GM13977 (cell line): ENCODE results near the gene AP4E1.
"Not testable (repeated sequence)": the region's sequence is repeated elsewhere in the genome, so short reads cannot be mapped to it uniquely, and the experiment has no call there.

Experiments used
- DNase-seq: peaks from one replicate; pipeline ENCODE4 v3.0.0; 2012; ENCODE audit warnings: low spot score
- in situ Hi-C: fragments of 300-500 bp; cut with MboI; formaldehyde crosslinking; loops from one replicate; pipeline ENCODE4 v1.12.0; 2022; ENCODE audit warnings: low sequenced_read_pairs, low pct_unique_long_range_greater_than_20kb, mixed read lengths, inconsistent platforms; ENCODE audit not compliant: unreplicated experiment
- TF ChIP-seq, protein P1 (sequence below): IDR thresholded peaks from 2 replicates; pipeline ENCODE4 v1.5.1; 2012; ENCODE audit warnings: mild to moderate bottlenecking, control low read depth; ENCODE audit not compliant: insufficient read depth; ENCODE audit errors: extremely low read depth, missing control alignments

Gene AP4E1

DNA sequence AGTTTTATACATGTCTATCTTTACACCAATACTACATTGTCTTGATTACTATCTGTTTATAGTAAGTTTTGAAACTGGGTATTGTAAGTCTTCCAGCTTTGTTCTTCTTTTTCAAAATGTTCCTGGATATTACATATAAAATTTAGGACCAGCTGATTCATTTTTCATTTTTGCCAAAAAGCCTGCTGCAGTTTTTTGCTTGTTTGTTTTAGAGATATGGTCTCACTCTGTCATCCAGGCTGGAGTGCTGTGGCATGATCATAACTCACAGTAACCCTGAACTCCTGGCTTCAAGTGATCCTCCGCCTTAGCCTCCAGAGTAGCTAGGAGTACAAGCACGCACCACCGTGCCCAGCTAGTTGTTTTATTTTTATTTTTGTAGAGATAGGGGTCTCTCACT lies 20.4 kb upstream of the AP4E1 start:
- TF ChIP-seq, protein P1, sequence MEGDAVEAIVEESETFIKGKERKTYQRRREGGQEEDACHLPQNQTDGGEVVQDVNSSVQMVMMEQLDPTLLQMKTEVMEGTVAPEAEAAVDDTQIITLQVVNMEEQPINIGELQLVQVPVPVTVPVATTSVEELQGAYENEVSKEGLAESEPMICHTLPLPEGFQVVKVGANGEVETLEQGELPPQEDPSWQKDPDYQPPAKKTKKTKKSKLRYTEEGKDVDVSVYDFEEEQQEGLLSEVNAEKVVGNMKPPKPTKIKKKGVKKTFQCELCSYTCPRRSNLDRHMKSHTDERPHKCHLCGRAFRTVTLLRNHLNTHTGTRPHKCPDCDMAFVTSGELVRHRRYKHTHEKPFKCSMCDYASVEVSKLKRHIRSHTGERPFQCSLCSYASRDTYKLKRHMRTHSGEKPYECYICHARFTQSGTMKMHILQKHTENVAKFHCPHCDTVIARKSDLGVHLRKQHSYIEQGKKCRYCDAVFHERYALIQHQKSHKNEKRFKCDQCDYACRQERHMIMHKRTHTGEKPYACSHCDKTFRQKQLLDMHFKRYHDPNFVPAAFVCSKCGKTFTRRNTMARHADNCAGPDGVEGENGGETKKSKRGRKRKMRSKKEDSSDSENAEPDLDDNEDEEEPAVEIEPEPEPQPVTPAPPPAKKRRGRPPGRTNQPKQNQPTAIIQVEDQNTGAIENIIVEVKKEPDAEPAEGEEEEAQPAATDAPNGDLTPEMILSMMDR, result no peak
- no peak for DNase-seq
- in situ Hi-C loops, result no loop called here

DNA sequence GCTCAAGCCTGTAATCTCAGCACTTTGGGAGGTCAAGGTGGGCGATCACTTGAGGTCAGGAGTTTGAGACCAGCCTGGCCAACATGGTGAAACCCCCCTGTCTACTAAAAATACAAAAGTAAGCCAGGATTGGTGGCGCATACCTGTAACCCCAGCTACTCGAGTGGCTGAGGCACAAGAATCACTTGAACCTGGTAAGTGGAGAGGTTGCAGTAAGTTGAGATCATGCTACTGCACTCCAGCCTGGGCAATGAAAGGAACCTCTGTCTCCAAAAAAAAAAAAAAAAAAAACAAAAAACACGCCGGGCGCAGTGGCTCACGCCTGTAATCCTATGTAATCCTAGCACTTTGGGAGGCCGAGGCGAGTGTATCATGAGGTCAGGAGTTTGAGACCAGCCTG lies 18.9 kb upstream of the AP4E1 start:
- no peak for DNase-seq
- in situ Hi-C loops, result no loop called here
- TF ChIP-seq, protein P1, result no peak

DNA sequence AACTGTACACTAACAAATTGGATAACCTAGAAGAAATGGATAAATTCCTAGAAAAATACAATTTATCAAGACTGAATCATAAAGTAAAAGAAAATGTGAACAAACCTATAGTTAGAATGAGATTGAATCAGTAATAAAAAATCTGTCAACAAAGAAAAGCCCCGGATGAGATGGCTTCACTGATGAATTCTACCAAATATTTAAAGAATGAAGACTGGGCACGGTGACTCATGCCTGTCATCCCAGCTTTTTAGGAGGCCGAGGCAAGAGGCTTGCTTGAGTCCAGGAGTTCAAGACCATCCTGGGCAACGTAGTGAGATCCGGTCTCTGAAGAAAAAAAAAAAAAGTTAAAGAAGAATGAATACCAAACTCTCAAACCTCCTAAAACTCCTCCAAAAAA lies 17.7 kb upstream of the AP4E1 start:
- in situ Hi-C loops, result no loop called here
- no peak for DNase-seq

DNA sequence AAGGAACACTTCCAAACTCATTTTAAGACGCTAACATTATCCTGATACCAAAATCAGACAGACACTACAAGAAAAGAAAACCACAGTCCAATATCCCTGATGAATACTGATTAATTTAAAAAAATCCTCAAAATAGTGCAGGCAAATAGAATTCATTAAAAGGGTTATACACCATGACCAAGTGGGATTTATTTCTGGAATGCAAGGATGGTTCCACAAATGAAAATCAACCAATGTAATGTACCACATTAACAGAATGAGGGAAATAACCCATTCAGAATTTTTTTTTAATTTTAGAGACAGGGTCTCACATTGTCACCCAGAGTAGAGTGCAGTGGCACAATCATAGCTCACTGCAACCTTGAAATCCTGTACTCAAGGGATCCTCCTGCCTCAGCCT lies 17.3 kb upstream of the AP4E1 start:
- TF ChIP-seq, protein P1, result no peak
- no peak for DNase-seq
- in situ Hi-C loops, result no loop called here

More for the DNA sequence above, 17.7 kb upstream of the AP4E1 start:
- TF ChIP-seq, protein P1, result no peak

DNA sequence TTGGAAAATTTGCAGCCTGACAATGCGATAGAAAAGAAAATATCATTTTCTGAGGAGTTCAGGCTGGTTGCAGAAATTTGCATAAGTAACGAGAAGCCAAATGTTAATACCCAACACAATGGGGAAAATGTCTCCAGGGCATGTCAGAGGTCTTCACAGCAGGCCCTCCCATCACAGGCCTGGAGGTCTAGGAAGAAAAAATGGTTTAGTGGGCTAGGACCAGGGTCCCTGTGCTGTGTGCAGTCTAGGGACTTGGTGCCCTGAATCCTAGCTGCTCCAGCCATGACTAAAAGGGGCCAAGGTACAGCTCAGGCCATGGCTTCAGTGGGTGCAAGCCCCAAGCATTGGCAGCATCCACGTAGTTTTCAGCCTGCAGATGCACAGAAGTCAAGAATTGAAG lies 14.5 kb upstream of the AP4E1 start:
- TF ChIP-seq, protein P1, result no peak
- in situ Hi-C loops, result no loop called here
- no peak for DNase-seq

DNA sequence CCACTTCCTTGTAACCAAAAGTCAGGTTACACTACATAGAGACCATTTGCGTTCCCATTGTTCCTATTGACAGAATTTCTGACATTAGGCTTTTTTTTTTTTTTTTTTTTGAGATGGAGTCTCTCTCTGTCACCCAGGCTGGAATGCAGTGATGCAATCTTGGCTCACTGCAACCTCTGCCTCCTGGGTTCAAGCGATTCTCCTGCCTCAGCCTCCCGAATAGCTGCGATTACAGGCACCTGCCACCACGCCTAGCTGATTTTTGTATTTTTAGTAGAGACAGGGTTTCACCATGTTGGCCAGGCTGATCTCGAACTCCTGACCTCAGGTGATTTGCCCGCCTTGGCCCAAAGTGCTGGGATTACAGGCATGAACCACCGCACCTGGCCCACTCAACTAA lies 7.1 kb upstream of the AP4E1 start:
- in situ Hi-C loops, DNase-seq: not testable (repeated sequence)

DNA sequence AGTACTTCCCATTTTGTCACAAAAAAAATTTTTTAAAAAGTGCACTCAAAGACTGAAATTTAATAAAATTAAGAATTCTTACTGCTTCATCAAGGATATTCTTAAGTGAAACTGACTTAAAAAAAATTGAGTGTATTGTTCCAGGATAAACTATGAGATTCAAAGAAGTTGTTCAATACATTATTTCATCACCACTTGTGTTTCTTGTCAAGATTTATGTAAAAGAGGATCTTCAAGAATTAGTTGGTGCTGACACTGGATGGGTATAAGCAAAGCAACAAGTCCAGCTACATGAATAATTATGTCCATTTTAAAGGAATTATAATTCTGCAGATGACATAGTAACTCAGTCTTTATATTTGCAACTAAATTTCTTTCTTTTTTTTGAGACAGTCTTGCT lies 4.3 kb upstream of the AP4E1 start:
- in situ Hi-C loops, result no loop called here
- TF ChIP-seq, protein P1, result no peak
- DNase-seq, result no peak
